GM12878 (cell line): ENCODE measurements around the gene CSF1. TPM values are rescaled to one million over a fixed set of nuclear protein-coding genes. Genes with fewer than 3 reads are reported as not detected.
A peak's percentile ranks its signal among the peaks of the same experiment; 100 is the strongest.

Experiments used
- ATAC-seq: fragments of 200-7000 bp; cut with Tn5 transposase; 3 replicates; pipeline ENCODE4 v1.9.1; 2020; ENCODE audit warnings: mild to moderate bottlenecking, moderate library complexity
- BruUV-seq: library from RNA; stranded (reverse); fragments of 400-500 nt; replicated peaks from 2 replicates; lab custom pipeline; 2021; lab: Mats Ljungman, UMichigan
- CTCF ChIA-PET: fragments of 300-600 bp; sonication (Branson Sonifier 250); formaldehyde crosslinking; extraction: SDS; loops from one replicate; lab custom pipeline; 2021; ENCODE audit warnings: inconsistent platforms; lab: Yijun Ruan, JAX
- POLR2A ChIA-PET: fragments of 350-600 bp; formaldehyde crosslinking; extraction: SDS; loops from one replicate; lab custom pipeline; 2021; ENCODE audit warnings: inconsistent platforms; lab: Charles Lee
- RAD21 ChIA-PET: fragments of 300-600 bp; sonication (Branson Sonifier 250); formaldehyde crosslinking; loops from one replicate; lab custom pipeline; 2023; ENCODE audit warnings: antibody characterized with exemption; ENCODE audit not compliant: unreplicated experiment; lab: Charles Lee
- SMC1A ChIA-PET: fragments of 300-600 bp; sonication (Branson Sonifier 250); formaldehyde crosslinking; loops from one replicate; lab custom pipeline; 2023; ENCODE audit not compliant: unreplicated experiment, uncharacterized antibody; lab: Charles Lee
- DNase-seq: peaks from one replicate; pipeline ENCODE4 v3.0.0-alpha.2; 2011; ENCODE audit warnings: low read depth, low spot score
- FAIRE-seq: peaks from 3 replicates; lab custom pipeline; 2011; peaks lifted over from hg19 to GRCh38; lab: Jason Lieb, UNC
- H2AFZ ChIP-seq: 2 replicates; pipeline ENCODE4 v1.6.0; 2011; ENCODE audit warnings: low read depth, low read length, control low read depth; ENCODE audit not compliant: control insufficient read depth
- H3K27ac ChIP-seq: 2 replicates; pipeline ENCODE4 v1.5.1; 2011; ENCODE audit warnings: control low read depth; ENCODE audit not compliant: control insufficient read depth, insufficient read depth
- H3K27me3 ChIP-seq, 2 experiments: replicated peaks in 1 of 2; 2 replicates each; pipeline versions ENCODE4 v1.6.0 to v1.6.1; 2011; ENCODE audit warnings: low read length in 1 of 2; ENCODE audit not compliant: control insufficient read depth in 2 of 2, insufficient read depth in 2 of 2
- H3K36me3 ChIP-seq, 2 experiments: 2 replicates each; pipeline ENCODE4 v1.5.1; 2011; ENCODE audit warnings: low read length in 1 of 2; ENCODE audit not compliant: control insufficient read depth in 2 of 2, insufficient read depth in 2 of 2
- H3K4me1 ChIP-seq: 2 replicates; pipeline ENCODE4 v1.6.1; 2011; ENCODE audit warnings: mild to moderate bottlenecking, low read length, moderate library complexity, mixed read lengths; ENCODE audit not compliant: control insufficient read depth, insufficient read depth
- H3K4me2 ChIP-seq: 2 replicates; pipeline ENCODE4 v1.6.0; 2011; ENCODE audit warnings: control low read depth; ENCODE audit not compliant: control insufficient read depth, insufficient read depth
- H3K4me3 ChIP-seq: fragments of 200-600 bp; sonication (generic); 2 replicates; pipeline ENCODE4 v1.5.1; 2016
- H3K79me2 ChIP-seq: 2 replicates; pipeline ENCODE4 v1.6.0; 2011; ENCODE audit warnings: low read length; ENCODE audit not compliant: control insufficient read depth, insufficient read depth
- H3K9ac ChIP-seq: 2 replicates; pipeline ENCODE4 v1.8.0; 2011; ENCODE audit warnings: low read length, control low read depth, mixed read lengths; ENCODE audit not compliant: control insufficient read depth, insufficient read depth
- H3K9me3 ChIP-seq: replicated peaks from 3 replicates; pipeline ENCODE4 v1.5.1; 2011; ENCODE audit warnings: mild to moderate bottlenecking, low read length; ENCODE audit not compliant: control insufficient read depth, insufficient read depth
- H4K20me1 ChIP-seq: 2 replicates; pipeline ENCODE4 v1.6.0; 2011; ENCODE audit not compliant: control insufficient read depth, insufficient read depth
- BCL3 ChIP-seq: IDR thresholded peaks from 2 replicates; pipeline ENCODE4 v1.6.1; 2011; ENCODE audit warnings: borderline replicate concordance, low read depth, mild to moderate bottlenecking, moderate library complexity, low read length; ENCODE audit not compliant: insufficient read depth, poor library complexity, severe bottlenecking
- BMI1 ChIP-seq: fragments of 450-650 bp; IDR thresholded peaks from 2 replicates; pipeline ENCODE4 v1.6.1; 2016; ENCODE audit warnings: mild to moderate bottlenecking, moderate library complexity, borderline replicate concordance
- BRCA1 ChIP-seq: IDR thresholded peaks from 2 replicates; pipeline ENCODE4 v1.6.1; 2011; ENCODE audit warnings: low read depth, low read length, improper control_type of control experiment
- CBX3 ChIP-seq: fragments of 200-600 bp; sonication (generic); IDR thresholded peaks from 2 replicates; pipeline ENCODE4 v1.6.1; 2016; ENCODE audit warnings: low read depth, borderline replicate concordance
- ELK1 ChIP-seq: IDR thresholded peaks from 2 replicates; pipeline ENCODE4 v1.6.1; 2012; ENCODE audit warnings: low read depth, low read length, improper control_type of control experiment
- ESRRA ChIP-seq: IDR thresholded peaks from 2 replicates; pipeline ENCODE4 v1.6.1; 2012; ENCODE audit warnings: mild to moderate bottlenecking, low read length, improper control_type of control experiment
- FOXM1 ChIP-seq: IDR thresholded peaks from 2 replicates; pipeline ENCODE4 v1.6.1; 2012; ENCODE audit warnings: low read depth, mild to moderate bottlenecking, inconsistent platforms, low read length, moderate library complexity
- HDAC6 ChIP-seq: fragments of 200-600 bp; sonication (generic); IDR thresholded peaks from one replicate; pipeline ENCODE4 v1.8.0; 2017; ENCODE audit warnings: antibody characterized with exemption; ENCODE audit not compliant: unreplicated experiment
- IKZF1 ChIP-seq: fragments of 450-650 bp; conservative IDR thresholded peaks from 2 replicates; pipeline ENCODE4 v1.6.1; 2017; ENCODE audit warnings: antibody characterized with exemption, mild to moderate bottlenecking
- JUND ChIP-seq: IDR thresholded peaks from 2 replicates; pipeline ENCODE4 v1.6.1; 2012; ENCODE audit warnings: low read depth, mild to moderate bottlenecking, low read length, improper control_type of control experiment, moderate library complexity
- KLF5 ChIP-seq: fragments of 450-650 bp; IDR thresholded peaks from 2 replicates; pipeline ENCODE4 v1.6.1; 2014; ENCODE audit warnings: mild to moderate bottlenecking; ENCODE audit not compliant: partially characterized antibody
- MYB ChIP-seq: fragments of 150-350 bp; IDR thresholded peaks from 2 replicates; pipeline ENCODE4 v1.6.1; 2014; ENCODE audit warnings: mild to moderate bottlenecking, low read depth, low read length, borderline replicate concordance
- NFIC ChIP-seq: IDR thresholded peaks from 2 replicates; pipeline ENCODE4 v1.6.1; 2012; ENCODE audit warnings: low read depth, mild to moderate bottlenecking, inconsistent platforms, low read length, moderate library complexity
- NR2F1 ChIP-seq: fragments of 450-650 bp; conservative IDR thresholded peaks from 2 replicates; pipeline ENCODE4 v1.6.1; 2017; ENCODE audit warnings: mild to moderate bottlenecking
- RBBP5 ChIP-seq: fragments of 200-600 bp; sonication (generic); conservative IDR thresholded peaks from 2 replicates; pipeline ENCODE4 v1.6.1; 2016
- WGBS: methylation state at CpG from one replicate; pipeline ENCODE4 v1.1.6; 2016; ENCODE audit warnings: low lambda C conversion rate; ENCODE audit not compliant: insufficient replicate concordance, insufficient coverage; ENCODE audit errors: missing lambda C conversion rate; 5-methylcytosine and 5-hydroxymethylcytosine counted together
- in situ Hi-C: fragments of 300-500 bp; cut with MboI; formaldehyde crosslinking; loops from 9 replicates; pipeline ENCODE4 v1.14.3; 2018; ENCODE audit warnings: mixed read lengths
- intact Hi-C: fragments of 100-400 bp; cut with micrococcal nuclease; formaldehyde crosslinking; loops from one replicate; pipeline ENCODE4 v1.14.2; 2022; ENCODE audit not compliant: unreplicated experiment
- polyA plus RNA-seq, 11 experiments: library from polyadenylated mRNA; depleted of rRNA in 4 of 11; unstranded in 6 of 11; stranded (reverse) in 5 of 11; fragments of >200 nt; fragmentation: Nextera tagmentation in 4 of 11; fragmentation: Illumina TruSeq in 1 of 11; extraction: Ambion mirVana in 4 of 11; extraction: Trizol in 1 of 11; gene quantifications; 1 replicate in 1 of 11; 2 replicates in 10 of 11; pipeline versions ENCODE4 v1.2.1 to v1.2.3, GENCODE V29; 2011 to 2016; ENCODE audit warnings: inconsistent platforms in 2 of 11, missing spikeins in 2 of 11, low read depth in 1 of 11
- total RNA-seq, 4 experiments: library from RNA; depleted of rRNA in 3 of 4; stranded (reverse); fragments of >200 nt in 3 of 4; fragmentation: Illumina TruSeq in 1 of 4; extraction: Trizol in 1 of 4; gene quantifications; 2 replicates each; pipeline versions ENCODE4 v1.2.1 to v1.2.3, GENCODE V29; 2013 to 2021
- TF ChIP-seq, protein P1 (sequence below): fragments of 450-650 bp; IDR thresholded peaks from 2 replicates; pipeline ENCODE4 v1.6.1; 2017; ENCODE audit warnings: borderline replicate concordance
- TF ChIP-seq, protein P2 (sequence below): fragments of 450-650 bp; IDR thresholded peaks from 2 replicates; pipeline ENCODE4 v1.6.1; 2016; ENCODE audit warnings: mild to moderate bottlenecking

CSF1 gene
- total and polyA plus RNA-seq, 10 of the 15 experiments (the other 5 are each of a cell fraction or from before 2014, with no cell fraction given) = 1.2 to 32.4 (median 13.0) TPM

DNA sequence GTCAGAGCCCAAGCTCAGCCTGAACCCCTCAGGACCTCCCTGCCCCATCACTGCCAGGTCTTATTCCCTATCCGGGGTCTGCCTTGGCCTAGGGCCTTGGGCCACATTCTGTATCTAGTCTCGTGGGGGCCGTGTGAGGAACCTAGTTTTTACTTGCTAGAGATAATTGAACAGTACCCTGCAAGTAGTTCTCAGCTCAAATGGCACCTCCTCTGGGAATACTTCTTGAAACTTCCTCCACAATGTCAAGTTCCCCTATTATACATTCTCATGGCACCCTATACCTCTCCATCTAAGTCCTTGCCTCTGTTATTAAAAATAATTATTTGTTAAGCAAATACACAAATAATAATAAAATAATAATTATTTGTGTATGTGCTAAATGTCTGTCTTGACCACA, 32.9 kb upstream of the CSF1 start (continued):
- TF ChIP-seq, protein P1, sequence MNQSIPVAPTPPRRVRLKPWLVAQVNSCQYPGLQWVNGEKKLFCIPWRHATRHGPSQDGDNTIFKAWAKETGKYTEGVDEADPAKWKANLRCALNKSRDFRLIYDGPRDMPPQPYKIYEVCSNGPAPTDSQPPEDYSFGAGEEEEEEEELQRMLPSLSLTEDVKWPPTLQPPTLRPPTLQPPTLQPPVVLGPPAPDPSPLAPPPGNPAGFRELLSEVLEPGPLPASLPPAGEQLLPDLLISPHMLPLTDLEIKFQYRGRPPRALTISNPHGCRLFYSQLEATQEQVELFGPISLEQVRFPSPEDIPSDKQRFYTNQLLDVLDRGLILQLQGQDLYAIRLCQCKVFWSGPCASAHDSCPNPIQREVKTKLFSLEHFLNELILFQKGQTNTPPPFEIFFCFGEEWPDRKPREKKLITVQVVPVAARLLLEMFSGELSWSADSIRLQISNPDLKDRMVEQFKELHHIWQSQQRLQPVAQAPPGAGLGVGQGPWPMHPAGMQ = no peak
- TF ChIP-seq JUND (no peak), IKZF1 (0 out of 2 replicates have a peak, but pooled peaks have one; percentile 1), BMI1 (no peak)

DNA sequence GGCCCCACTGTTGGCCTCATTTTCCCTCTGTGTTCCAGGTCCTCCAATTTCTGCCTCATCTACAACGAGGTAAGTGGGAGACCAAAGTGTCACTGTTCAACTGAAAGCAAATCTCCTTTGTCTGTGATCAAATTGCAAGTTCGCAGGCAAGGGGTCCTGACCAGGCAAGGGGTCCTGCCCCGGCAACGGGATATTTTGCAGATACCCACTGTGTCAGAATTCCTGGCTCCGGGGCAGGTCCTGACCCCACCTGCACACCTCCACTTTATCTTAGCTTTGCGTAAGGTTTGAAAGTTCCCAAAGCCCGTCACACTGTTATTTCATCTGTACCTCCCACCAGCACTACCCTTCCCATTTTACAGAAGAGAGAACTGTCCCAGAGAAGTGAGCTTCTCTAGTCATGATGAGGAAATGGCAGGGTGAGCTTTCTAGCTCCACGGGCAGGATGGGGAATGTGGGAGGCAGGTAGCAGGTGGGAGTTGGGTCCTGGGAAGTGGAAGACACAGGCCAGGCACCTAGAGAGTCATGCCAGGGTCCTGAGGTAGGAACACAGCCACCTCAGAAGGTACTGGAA, 32.0 kb upstream of the CSF1 start:
- in situ Hi-C loops = no loop called here
- BruUV-seq = no TSS peak
- TF ChIP-seq KLF5 (no peak), ELK1 (no peak), NFIC (no peak), ESRRA (no peak), FOXM1 (no peak), MYB (no peak), RBBP5 (no peak), BRCA1 (no peak), NR2F1 (no peak), BCL3 (no peak), CBX3 (no peak), HDAC6 (no peak)
- TF ChIP-seq, protein P2, sequence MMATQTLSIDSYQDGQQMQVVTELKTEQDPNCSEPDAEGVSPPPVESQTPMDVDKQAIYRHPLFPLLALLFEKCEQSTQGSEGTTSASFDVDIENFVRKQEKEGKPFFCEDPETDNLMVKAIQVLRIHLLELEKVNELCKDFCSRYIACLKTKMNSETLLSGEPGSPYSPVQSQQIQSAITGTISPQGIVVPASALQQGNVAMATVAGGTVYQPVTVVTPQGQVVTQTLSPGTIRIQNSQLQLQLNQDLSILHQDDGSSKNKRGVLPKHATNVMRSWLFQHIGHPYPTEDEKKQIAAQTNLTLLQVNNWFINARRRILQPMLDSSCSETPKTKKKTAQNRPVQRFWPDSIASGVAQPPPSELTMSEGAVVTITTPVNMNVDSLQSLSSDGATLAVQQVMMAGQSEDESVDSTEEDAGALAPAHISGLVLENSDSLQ = no peak

More for the DNA sequence above, 32.0 kb upstream of the CSF1 start:
- Histone ChIP-seq H3K9me3 (no peaks in the 10 kb centered on the region), H4K20me1 (no peaks in the 10 kb centered on the region), H3K4me1 (no peaks in the 10 kb centered on the region; the same call in 1 of the 2 replicates), H3K9ac (no peak overlapping the region), H3K4me2 (no peak overlapping the region), H3K79me2 (no peaks in the 10 kb centered on the region), H3K36me3 (no peaks in the 10 kb centered on the region), H3K27ac (no peak overlapping the region), H3K4me3 (no peak overlapping the region), H3K27me3 (no peaks in the 10 kb centered on the region), H2AFZ (no peak overlapping the region)
- ChIA-PET RAD21 (interaction anchor here (1.5 kb wide), 1 partner anchor 9 kb away, joined by 4 read pairs; no protein-coding TSS in a partner anchor), SMC1A (interaction anchor here (2.8 kb wide), 1 partner anchor 33 kb away, joined by 10 read pairs; no protein-coding TSS in a partner anchor), POLR2A (interaction anchor here (1.0 kb wide), 1 partner anchor 11 kb away, joined by 3 read pairs; no protein-coding TSS in a partner anchor), CTCF (interaction anchor here (1.6 kb wide), 1 partner anchor 102 kb away, joined by 3 read pairs; no protein-coding TSS in a partner anchor)
- FAIRE-seq = no peak
- intact Hi-C loops = no loop called here
- WGBS = 70% methylated on average over 8 of the region's 8 CpGs
- no peak for ATAC-seq
- DNase-seq = no peak
